Mesendoderm (in vitro differentiated cells): Measurements from ENCODE around the gene ADAMTSL1.

Source experiments
- DNase-seq: peaks from one replicate; pipeline ENCODE4 v3.0.0; 2013
- H2AK5ac ChIP-seq: 2 replicates; pipeline ENCODE4 v1.6.1; 2013; ENCODE audit warnings: low read length, inconsistent platforms
- H2BK120ac ChIP-seq: 2 replicates; pipeline ENCODE4 v1.6.1; 2013; ENCODE audit warnings: low read depth, mild to moderate bottlenecking, low read length, moderate library complexity, mixed read lengths
- H2BK15ac ChIP-seq: replicated peaks from 2 replicates; pipeline ENCODE4 v1.6.1; 2013; ENCODE audit warnings: low read depth, mild to moderate bottlenecking, moderate library complexity
- H2BK5ac ChIP-seq: 2 replicates; pipeline ENCODE4 v1.6.1; 2013; ENCODE audit warnings: low read length, inconsistent platforms
- H3K18ac ChIP-seq: 2 replicates; pipeline ENCODE4 v1.6.1; 2013; ENCODE audit warnings: mild to moderate bottlenecking, low read length, mixed read lengths
- H3K23ac ChIP-seq: one replicate; pipeline ENCODE4 v1.6.1; 2013; ENCODE audit warnings: low read length
- H3K27ac ChIP-seq: 2 replicates; pipeline ENCODE4 v1.5.1; 2013; ENCODE audit warnings: low read depth, mild to moderate bottlenecking, inconsistent platforms, low read length, moderate library complexity
- H3K27me3 ChIP-seq: 2 replicates; pipeline ENCODE4 v1.6.1; 2013; ENCODE audit warnings: low read length, control low read depth, mild to moderate bottlenecking, inconsistent platforms; ENCODE audit not compliant: insufficient read depth, poor library complexity
- H3K36me3 ChIP-seq: 2 replicates; pipeline ENCODE4 v1.6.1; 2013; ENCODE audit warnings: low read length, inconsistent platforms; ENCODE audit not compliant: control insufficient read depth, insufficient read depth
- H3K4ac ChIP-seq: one replicate; pipeline ENCODE4 v1.6.1; 2013; ENCODE audit warnings: low read depth, mild to moderate bottlenecking, low read length, moderate library complexity
- H3K4me1 ChIP-seq: 2 replicates; pipeline ENCODE4 v1.6.1; 2013; ENCODE audit warnings: low read depth, low read length, inconsistent platforms; ENCODE audit not compliant: control insufficient read depth
- H3K4me2 ChIP-seq: 2 replicates; pipeline ENCODE4 v1.6.1; 2013; ENCODE audit warnings: low read length
- H3K4me3 ChIP-seq: 2 replicates; pipeline ENCODE4 v1.5.1; 2013; ENCODE audit warnings: mild to moderate bottlenecking, low read length
- H3K56ac ChIP-seq: one replicate; pipeline ENCODE4 v1.6.1; 2013; ENCODE audit warnings: low read length
- H3K79me1 ChIP-seq: 2 replicates; pipeline ENCODE4 v1.6.1; 2013; ENCODE audit warnings: low read length, inconsistent platforms
- H3K79me2 ChIP-seq: 2 replicates; pipeline ENCODE4 v1.6.1; 2013; ENCODE audit warnings: mild to moderate bottlenecking, low read length; ENCODE audit not compliant: control insufficient read depth, insufficient read depth
- H3K9ac ChIP-seq: 2 replicates; pipeline ENCODE4 v1.6.1; 2013; ENCODE audit warnings: low read length, inconsistent platforms
- H4K5ac ChIP-seq: one replicate; pipeline ENCODE4 v1.6.1; 2013; ENCODE audit warnings: low read length
- H4K8ac ChIP-seq: one replicate; pipeline ENCODE4 v1.6.1; 2013; ENCODE audit warnings: low read depth, mild to moderate bottlenecking, control low read depth, low read length, moderate library complexity
- WGBS: extraction: QIAGEN DNeasy Blood & Tissue Kit; methylation state at CpG from one replicate; pipeline ENCODE4 v1.1.7; 2013; ENCODE audit warnings: low lambda C conversion rate, missing lambda C conversion rate; ENCODE audit not compliant: insufficient coverage; ENCODE audit errors: extremely low coverage; 5-methylcytosine and 5-hydroxymethylcytosine counted together

Gene ADAMTSL1

DNA sequence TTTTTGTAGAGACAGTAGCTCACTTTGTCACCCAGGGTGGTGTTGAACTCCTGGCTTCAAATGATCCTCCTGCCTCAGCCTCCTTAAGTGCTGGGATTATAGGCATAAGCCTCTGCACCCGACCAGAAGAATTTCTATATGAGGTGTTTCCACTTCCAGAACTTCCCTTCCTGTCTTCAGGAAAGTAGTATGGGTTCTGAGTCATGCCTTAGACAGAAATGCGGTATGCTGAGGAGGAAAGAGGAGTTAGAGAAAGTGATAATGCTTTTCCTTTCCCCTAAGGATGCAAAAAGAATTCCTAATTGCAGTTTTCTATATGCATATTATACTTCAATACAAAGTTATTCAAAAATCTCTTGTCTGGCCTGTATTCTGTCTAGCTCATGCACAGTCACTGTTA lies 16.4 kb upstream of the ADAMTSL1 start:
- Histone ChIP-seq H2BK15ac (no peak overlapping the region), H2BK5ac (no peak overlapping the region), H3K9ac (no peak overlapping the region), H3K4ac (no peak overlapping the region), H3K36me3 (no peaks in the 10 kb centered on the region), H3K79me2 (no peaks in the 10 kb centered on the region), H3K23ac (no peak overlapping the region), H2AK5ac (no peak overlapping the region), H3K27ac (no peak overlapping the region), H3K4me2 (no peak overlapping the region), H3K4me1 (no peaks in the 10 kb centered on the region), H3K56ac (no peak overlapping the region), H3K18ac (no peak overlapping the region), H2BK120ac (no peak overlapping the region), H4K8ac (no peak overlapping the region), H3K4me3 (no peak overlapping the region), H3K79me1 (no peaks in the 10 kb centered on the region), H3K27me3 (no peaks in the 10 kb centered on the region), H4K5ac (no peak overlapping the region)
- no CpG with 5 or more reads among the region's 2 CpGs for WGBS
- no peak for DNase-seq

GRCh38 chr9:18459962-18460584 lies 13.9 kb upstream of the ADAMTSL1 start:
- no peak overlapping the region for H3K18ac ChIP-seq
- no peak overlapping the region for H3K4me2 ChIP-seq
- no peaks in the 10 kb centered on the region for H3K4me1 ChIP-seq
- no peak overlapping the region for H3K4ac ChIP-seq
- H2BK15ac ChIP-seq, result no peak overlapping the region
- no CpG with 5 or more reads among the region's 7 CpGs for WGBS
- no peaks in the 10 kb centered on the region for H3K36me3 ChIP-seq
- no peak overlapping the region for H2AK5ac ChIP-seq
- H3K23ac ChIP-seq, result no peak overlapping the region
- H2BK5ac ChIP-seq, result no peak overlapping the region
- H3K79me2 ChIP-seq, result no peaks in the 10 kb centered on the region
- H3K4me3 ChIP-seq, result no peak overlapping the region
- no peak overlapping the region for H4K8ac ChIP-seq
- no peak overlapping the region for H3K9ac ChIP-seq
- H4K5ac ChIP-seq, result no peak overlapping the region
- H3K79me1 ChIP-seq, result no peaks in the 10 kb centered on the region
- H3K27me3 ChIP-seq, result no peaks in the 10 kb centered on the region
- H3K27ac ChIP-seq, result no peak overlapping the region
- no peak overlapping the region for H2BK120ac ChIP-seq
- no peak overlapping the region for H3K56ac ChIP-seq
- DNase-seq, result no peak

DNA sequence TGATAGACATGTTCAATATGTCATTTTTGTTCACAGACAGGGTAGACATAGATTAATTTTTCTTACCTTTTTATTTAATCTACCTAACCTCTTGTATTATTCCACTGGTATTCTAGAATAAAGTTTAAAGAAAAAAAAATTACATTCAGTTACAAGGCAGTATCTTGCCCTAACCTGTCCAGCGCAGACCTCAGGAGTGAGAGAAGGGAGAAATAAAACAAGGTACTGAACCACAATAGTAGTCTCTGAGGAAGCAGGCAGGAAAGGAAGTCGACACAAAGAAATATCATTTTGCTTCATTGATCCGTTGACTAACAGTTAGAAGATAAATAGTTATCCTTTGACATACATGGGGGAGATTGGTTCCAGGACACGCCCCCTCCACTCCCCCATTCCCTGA lies 12.5 kb upstream of the ADAMTSL1 start:
- no peak overlapping the region for H2AK5ac ChIP-seq
- H2BK120ac ChIP-seq, result no peak overlapping the region
- no peaks in the 10 kb centered on the region for H3K27me3 ChIP-seq
- no peak for DNase-seq
- WGBS, result no CpG with 5 or more reads among the region's 4 CpGs
- H2BK5ac ChIP-seq, result no peak overlapping the region
- H3K36me3 ChIP-seq, result no peaks in the 10 kb centered on the region
- H3K56ac ChIP-seq, result no peak overlapping the region
- H4K8ac ChIP-seq, result no peak overlapping the region
- no peak overlapping the region for H3K4me3 ChIP-seq
- H3K18ac ChIP-seq, result no peak overlapping the region
- no peak overlapping the region for H3K23ac ChIP-seq
- H3K4ac ChIP-seq, result no peak overlapping the region
- no peak overlapping the region for H4K5ac ChIP-seq
- H3K9ac ChIP-seq, result no peak overlapping the region
- H3K79me1 ChIP-seq, result no peaks in the 10 kb centered on the region
- H3K27ac ChIP-seq, result no peak overlapping the region
- no peaks in the 10 kb centered on the region for H3K79me2 ChIP-seq
- H2BK15ac ChIP-seq, result no peak overlapping the region
- no peak overlapping the region for H3K4me2 ChIP-seq
- no peaks in the 10 kb centered on the region for H3K4me1 ChIP-seq

GRCh38 chr9:18463991-18464390 lies 10.0 kb upstream of the ADAMTSL1 start:
- Histone ChIP-seq H3K56ac (no peak overlapping the region), H3K27ac (no peak overlapping the region), H4K5ac (no peak overlapping the region), H3K4me2 (no peak overlapping the region), H3K27me3 (no peaks in the 10 kb centered on the region), H3K4me3 (no peak overlapping the region), H3K79me2 (no peaks in the 10 kb centered on the region), H2AK5ac (no peak overlapping the region), H2BK120ac (no peak overlapping the region), H3K36me3 (no peaks in the 10 kb centered on the region), H3K79me1 (no peaks in the 10 kb centered on the region), H3K4me1 (no peaks in the 10 kb centered on the region), H3K9ac (no peak overlapping the region), H3K23ac (no peak overlapping the region), H3K18ac (no peak overlapping the region), H2BK15ac (no peak overlapping the region), H2BK5ac (no peak overlapping the region), H3K4ac (no peak overlapping the region), H4K8ac (no peak overlapping the region)
- DNase-seq, result no peak

DNA sequence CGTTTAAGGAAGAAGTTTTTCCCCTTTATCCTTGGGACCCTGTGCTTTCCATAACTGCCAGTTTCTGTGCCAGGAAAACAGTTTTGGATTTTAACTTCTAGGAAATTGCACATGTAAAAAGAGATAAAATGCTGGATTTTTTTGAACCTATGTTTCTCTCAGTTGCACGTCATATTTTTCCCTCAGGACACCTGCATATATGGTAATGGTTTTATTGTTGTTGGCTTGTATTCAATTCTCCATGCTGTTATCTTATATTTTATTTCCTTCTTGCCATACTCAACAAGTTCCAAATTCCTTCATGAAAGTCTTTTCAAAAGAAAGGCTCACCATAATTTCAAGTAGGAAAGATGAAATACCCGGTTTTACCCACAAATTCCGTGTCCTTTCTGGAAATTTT lies 7.9 kb upstream of the ADAMTSL1 start:
- H3K79me1 ChIP-seq, result no peaks in the 10 kb centered on the region
- no peaks in the 10 kb centered on the region for H3K27me3 ChIP-seq
- no peak overlapping the region for H2BK120ac ChIP-seq
- no peaks in the 10 kb centered on the region for H3K79me2 ChIP-seq
- no peak overlapping the region for H3K27ac ChIP-seq
- no peak overlapping the region for H4K8ac ChIP-seq
- no peak overlapping the region for H3K4ac ChIP-seq
- no peak overlapping the region for H3K56ac ChIP-seq
- no peak overlapping the region for H3K4me3 ChIP-seq
- no peak overlapping the region for H3K4me2 ChIP-seq
- DNase-seq, result no peak
- H3K36me3 ChIP-seq, result no peaks in the 10 kb centered on the region
- no peak overlapping the region for H3K9ac ChIP-seq
- H2AK5ac ChIP-seq, result no peak overlapping the region
- no peaks in the 10 kb centered on the region for H3K4me1 ChIP-seq
- no peak overlapping the region for H4K5ac ChIP-seq
- no CpG with 5 or more reads among the region's 4 CpGs for WGBS
- H2BK5ac ChIP-seq, result no peak overlapping the region
- H3K23ac ChIP-seq, result no peak overlapping the region
- no peak overlapping the region for H2BK15ac ChIP-seq
- H3K18ac ChIP-seq, result no peak overlapping the region

DNA sequence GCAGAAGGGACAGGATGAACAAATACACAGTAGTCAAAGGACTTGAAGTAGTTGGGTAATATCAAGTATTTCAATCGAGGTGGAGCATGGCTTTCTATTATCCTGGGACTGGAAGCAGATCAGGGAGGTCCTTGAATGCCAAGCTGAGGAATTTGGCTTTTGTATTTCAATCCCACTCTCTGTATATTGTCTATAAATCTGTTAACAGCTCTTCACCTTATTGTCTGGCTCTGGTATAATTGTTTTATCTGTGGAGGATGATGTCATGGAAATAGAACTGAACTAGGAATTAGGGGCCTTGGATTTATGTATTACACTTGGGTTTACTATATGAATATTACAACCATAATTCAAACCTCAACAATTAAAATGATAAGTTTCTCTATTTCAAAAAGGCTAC lies 6.3 kb upstream of the ADAMTSL1 start:
- Histone ChIP-seq H2AK5ac (no peak overlapping the region), H3K56ac (no peak overlapping the region), H4K5ac (no peak overlapping the region), H4K8ac (no peak overlapping the region), H3K4me2 (no peak overlapping the region), H3K79me2 (no peaks in the 10 kb centered on the region), H3K9ac (no peak overlapping the region), H3K27ac (no peak overlapping the region), H3K18ac (no peak overlapping the region), H2BK5ac (no peak overlapping the region), H3K4me3 (no peak overlapping the region), H3K27me3 (no peaks in the 10 kb centered on the region), H2BK15ac (no peak overlapping the region), H3K4ac (no peak overlapping the region), H3K4me1 (no peaks in the 10 kb centered on the region), H3K36me3 (no peaks in the 10 kb centered on the region), H3K23ac (no peak overlapping the region), H2BK120ac (no peak overlapping the region), H3K79me1 (no peaks in the 10 kb centered on the region)
- no CpG with 5 or more reads among the region's 1 CpG for WGBS
- DNase-seq, result no peak
